ENCODE measurements around the gene CYTH3.

- no peak for TF ChIP-seq CTCF (IDR thresholded peaks at IDR 0.05)
- TF ChIP-seq POLR2A (IDR thresholded peaks at IDR 0.05), result no peak
Measured at GRCh38 chr7:6155596-6155995, 116.8 kb downstream of the CYTH3 start.
